Hematopoietic multipotent progenitor cell treated with erythropoietin and hydrocortisone succinate and interleukin-3 and kit ligand, for 15 days (in vitro differentiated cells): ENCODE measurements around the gene CMSS1.
"Not testable (repeated sequence)": the region's sequence is repeated elsewhere in the genome, so short reads cannot be mapped to it uniquely, and the experiment has no call there.

Source experiments
- DNase-seq: peaks from one replicate; pipeline ENCODE4 v3.0.0-alpha.2; 2015; ENCODE audit warnings: low spot score

CMSS1 gene

GRCh38 chr3:100083209-100083608, 265.5 kb downstream of the CMSS1 start:
- no peak for DNase-seq

DNA sequence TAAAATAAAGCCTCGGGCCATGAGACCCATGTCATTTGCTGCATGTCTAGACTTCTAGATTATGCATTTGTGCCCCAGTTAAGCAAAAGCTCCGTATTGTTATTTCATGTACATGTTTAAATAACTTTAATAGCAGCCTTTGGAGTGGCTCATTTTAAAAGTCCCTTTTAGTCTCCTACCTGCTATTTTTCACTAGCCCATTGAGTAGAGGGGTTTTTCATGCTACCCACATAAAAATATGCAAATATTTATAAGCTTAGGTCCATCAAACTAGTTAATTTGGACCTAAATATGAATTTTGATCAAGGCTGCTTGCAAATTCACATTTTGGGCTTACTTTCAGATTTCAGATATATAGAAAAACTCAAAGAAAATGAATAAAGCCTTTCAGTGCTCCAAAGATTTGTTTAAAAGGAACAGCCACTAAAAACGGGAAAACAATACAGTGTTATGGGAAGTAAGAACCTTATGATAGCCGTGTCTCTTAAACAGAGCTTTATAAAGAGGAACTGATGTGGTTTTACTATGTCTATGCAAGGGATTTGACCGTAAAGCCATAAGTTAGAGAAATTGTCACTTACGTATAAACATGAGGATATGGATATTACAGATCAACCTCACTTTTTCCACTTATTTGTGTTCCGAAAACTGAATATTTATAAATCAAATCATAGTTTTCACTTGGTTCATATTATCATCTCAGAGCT, 266.6 kb downstream of the CMSS1 start:
- no peak for DNase-seq

DNA sequence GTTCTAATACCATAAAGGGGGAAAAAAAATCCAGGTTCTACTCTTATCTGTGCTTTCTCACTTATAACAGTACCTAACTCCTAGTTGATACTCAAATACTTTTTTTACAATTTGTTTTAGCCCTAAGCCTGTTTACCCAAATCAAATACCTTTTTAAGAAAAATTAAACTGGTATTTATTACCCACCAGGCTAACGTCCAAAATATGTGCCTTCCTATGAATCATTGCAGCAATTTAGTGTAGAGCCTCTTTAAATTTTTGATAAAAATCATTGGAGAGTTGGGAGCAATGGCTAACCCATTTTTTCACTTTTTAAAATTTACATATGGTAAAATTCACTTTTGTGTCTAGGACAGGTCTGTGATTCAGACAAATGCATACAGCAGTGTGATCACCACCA, 268.7 kb downstream of the CMSS1 start:
- DNase-seq = no peak

DNA sequence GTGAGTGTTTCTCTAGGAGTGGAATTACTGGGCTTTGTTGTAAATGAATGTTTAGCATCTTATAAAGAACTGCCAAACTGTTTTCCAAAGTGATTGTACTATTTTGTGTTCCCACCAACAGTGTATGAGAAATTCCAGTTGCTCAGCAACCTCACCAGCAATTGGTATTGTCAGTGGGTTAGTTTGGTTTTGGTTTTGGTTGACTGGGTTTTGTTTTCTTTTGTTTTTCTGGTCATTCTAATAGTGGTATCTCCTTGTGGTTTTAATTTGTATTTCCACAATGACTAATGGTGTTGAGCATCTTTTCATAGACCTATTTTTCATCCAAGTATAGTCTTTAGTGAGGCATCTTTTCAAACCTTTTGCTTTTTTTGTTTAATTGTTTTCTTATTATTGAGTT, 269.5 kb downstream of the CMSS1 start:
- no peak for DNase-seq

- DNase-seq = no peak
Observed at GRCh38 chr3:100088735-100089368, 271.2 kb downstream of the CMSS1 start.

- no peak for DNase-seq
Observed at GRCh38 chr3:100089812-100090668, 272.4 kb downstream of the CMSS1 start.

DNA sequence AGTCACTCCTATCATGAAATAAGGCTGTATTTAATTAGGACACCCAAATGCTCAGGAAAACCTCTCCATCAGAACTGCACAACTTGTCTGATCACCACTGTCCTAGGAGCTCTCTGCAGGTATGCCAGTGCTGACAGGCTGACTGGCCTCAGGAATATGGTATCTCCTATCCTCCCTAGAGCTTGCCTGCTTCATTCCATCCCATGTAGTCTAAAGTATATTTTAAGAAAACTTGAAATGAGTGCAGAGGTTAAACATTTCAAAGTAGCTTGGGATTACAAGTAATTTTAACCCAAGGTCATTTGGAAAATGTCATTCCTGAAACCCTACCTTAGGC, 273.0 kb downstream of the CMSS1 start:
- DNase-seq = no peak

DNA sequence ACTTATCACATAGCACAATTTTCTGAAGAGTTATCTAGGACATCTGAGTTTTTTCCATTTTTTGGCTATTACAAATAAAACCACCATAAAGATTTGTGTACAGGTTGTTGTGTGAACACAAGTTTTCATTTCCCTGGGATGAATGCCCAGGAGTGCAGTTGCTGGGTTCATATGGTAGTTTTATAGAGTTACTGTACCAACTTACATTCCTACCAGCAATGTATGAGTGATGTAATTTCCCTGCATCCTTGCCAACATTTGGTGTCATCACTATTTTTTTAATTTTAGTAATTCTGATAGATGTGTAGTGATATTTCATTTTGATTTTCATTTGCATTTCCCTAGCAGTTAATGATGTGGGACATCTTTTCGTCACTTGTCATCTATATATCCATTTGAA, 276.2 kb downstream of the CMSS1 start:
- DNase-seq = no peak

DNA sequence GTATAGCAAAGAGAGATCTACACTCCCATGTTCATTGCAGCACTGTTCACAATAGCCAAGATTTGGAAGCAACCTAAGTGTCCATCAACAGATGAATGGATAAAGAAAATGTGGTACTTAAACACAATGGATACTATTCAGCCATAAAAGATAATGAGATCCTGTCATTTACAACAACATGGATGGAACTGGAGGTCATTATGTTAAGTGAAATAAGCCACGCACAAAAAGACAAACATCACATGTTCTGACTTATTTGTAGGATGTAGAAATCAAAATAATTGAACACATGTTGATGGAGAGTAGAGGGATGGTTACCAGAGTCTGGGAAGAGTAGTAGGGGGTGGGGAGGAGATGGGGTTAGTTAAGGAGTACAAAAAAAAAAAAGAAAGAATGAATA, 278.6 kb downstream of the CMSS1 start:
- DNase-seq = not testable (repeated sequence)

DNA sequence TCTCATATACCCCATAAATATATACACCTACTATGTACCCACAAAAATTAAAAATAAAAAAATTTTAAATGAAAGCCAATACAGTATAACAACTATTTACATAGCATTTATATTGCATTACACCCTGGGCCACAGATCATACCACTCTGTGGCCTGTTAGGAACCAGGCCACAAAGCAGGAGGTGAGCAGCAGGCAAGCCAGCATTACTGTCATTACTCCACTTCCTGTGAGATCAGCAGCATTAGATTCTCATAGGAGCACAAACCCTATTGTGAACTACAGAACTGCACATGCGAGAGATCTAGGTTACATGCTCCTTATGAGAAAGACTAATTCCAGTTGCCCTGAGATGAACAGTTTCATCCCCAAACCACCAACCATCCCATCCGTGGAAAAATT, 279.2 kb downstream of the CMSS1 start:
- DNase-seq = no peak

GRCh38 chr3:100097919-100098783, 280.5 kb downstream of the CMSS1 start:
- no peak for DNase-seq

GRCh38 chr3:100098784-100099070, 281.1 kb downstream of the CMSS1 start:
- no peak for DNase-seq

GRCh38 chr3:100099621-100100020, 282.0 kb downstream of the CMSS1 start:
- DNase-seq = no peak

DNA sequence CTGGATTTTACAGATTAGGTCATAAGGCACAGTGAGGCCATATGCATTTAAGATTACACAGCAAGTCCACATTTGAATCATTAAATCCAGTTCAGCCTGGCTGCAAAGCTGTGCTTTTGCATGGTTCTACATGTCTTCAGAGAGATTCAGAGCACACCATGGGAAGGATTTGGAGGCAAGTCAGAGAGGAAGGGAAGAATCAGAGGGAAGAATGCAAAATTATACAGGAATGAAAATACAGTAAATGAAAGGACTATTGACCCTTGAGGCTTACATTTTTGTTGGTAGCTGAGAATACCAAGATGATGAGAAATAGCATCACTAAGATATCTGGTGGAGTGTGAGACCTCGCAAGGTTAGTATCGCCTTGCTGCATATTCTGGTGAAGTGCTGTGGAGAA, 282.8 kb downstream of the CMSS1 start:
- DNase-seq = no peak

DNA sequence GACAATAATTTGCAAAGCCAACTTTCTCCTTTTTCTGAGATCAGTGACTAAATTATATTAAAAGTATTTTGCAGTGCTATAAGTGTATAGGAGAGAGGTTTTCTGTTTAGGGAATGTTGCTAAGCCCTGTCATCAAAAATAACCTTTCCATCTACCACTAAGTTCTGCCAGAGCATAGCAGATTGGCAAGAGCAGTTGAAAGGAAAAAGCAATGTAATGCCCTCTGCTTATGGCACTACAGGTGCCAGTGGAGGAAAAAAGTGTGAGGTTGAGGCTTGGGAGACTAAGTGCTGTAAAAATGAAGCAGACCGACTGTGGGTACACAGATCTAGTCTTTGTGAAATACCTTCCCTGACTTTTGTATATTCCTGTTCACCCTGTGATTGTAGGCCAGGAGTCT, 285.1 kb downstream of the CMSS1 start:
- DNase-seq = no peak

- no peak for DNase-seq
Observed at GRCh38 chr3:100103558-100104441, 286.1 kb downstream of the CMSS1 start.

DNA sequence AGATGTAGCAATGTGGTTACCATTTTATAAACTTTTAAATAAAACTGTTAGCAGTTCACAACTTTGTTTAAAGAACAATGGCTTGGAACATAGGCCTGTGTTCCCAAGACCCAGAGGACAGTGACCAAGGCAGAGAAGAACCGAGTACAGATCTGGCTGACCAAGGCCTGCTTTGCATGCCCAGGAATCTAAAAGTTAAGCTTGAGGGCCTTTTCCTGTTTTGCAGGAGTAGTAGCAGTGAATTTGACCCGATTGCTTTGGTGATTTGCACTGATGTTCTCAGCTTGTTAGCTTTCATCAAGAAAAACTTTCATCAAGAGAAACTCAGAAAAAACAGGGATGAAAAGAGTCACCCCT, 286.8 kb downstream of the CMSS1 start:
- DNase-seq = no peak

- DNase-seq = no peak
Observed at GRCh38 chr3:100104817-100105413, 287.3 kb downstream of the CMSS1 start.

DNA sequence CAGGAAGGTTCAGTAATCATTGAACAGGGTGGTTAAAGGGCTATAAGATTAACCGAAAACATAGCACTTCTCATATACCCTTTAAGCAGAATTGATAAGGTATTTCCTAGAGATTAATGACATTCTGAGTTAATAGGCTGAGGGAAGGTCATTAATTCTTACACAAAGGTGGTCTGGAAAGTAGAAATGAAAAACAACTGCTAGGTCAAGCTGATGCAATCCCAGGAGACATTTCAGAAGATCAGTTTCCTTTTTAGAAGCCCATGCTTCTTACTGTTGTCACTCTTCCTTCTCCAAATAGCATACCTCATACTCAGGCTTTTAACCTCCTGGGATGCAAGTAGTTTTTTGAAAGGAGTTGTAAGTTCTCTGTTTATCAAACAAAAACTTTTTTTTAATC, 287.8 kb downstream of the CMSS1 start:
- no peak for DNase-seq

- DNase-seq = no peak
Observed at GRCh38 chr3:100106094-100106493, 288.4 kb downstream of the CMSS1 start.

GRCh38 chr3:100106531-100107141, 289.0 kb downstream of the CMSS1 start:
- no peak for DNase-seq
